SH-SY5Y (cell line): ENCODE measurements around the gene SH2D5.

Experiments used
- GATA2 ChIP-seq: IDR thresholded peaks from 2 replicates; pipeline ENCODE4 v1.6.1; 2011; ENCODE audit warnings: mild to moderate bottlenecking, low read depth, low read length
- GATA3 ChIP-seq: IDR thresholded peaks from 2 replicates; pipeline ENCODE4 v1.6.1; 2011; ENCODE audit warnings: low read depth, mild to moderate bottlenecking, low read length, moderate library complexity

GRCh38 chr1:20729990-20730689, 2.4 kb downstream of the SH2D5 start:
- TF ChIP-seq GATA3 (no peak), GATA2 (no peak)
